Neural progenitor cell (in vitro differentiated cells): ENCODE results near the gene ASB9. TPM values are rescaled to one million over a fixed set of nuclear protein-coding genes. Genes with fewer than 3 reads are reported as not detected.

ENCODE experiments used
- DNase-seq: peaks from one replicate; pipeline ENCODE4 v3.0.0-alpha.2; 2016; ENCODE audit warnings: low spot score
- H2AFZ ChIP-seq: fragments of 200-600 bp; sonication (generic); replicated peaks from 2 replicates; pipeline ENCODE4 v1.6.1; 2016; ENCODE audit warnings: antibody characterized with exemption
- H3F3A ChIP-seq: fragments of 200-600 bp; sonication (generic); 2 replicates; pipeline ENCODE4 v1.6.1; 2016; ENCODE audit warnings: antibody characterized with exemption, low read depth
- H3K27ac ChIP-seq: fragments of 200-600 bp; sonication (generic); 2 replicates; pipeline ENCODE4 v1.5.1; 2016; ENCODE audit warnings: mild to moderate bottlenecking
- H3K27me3 ChIP-seq: fragments of 200-600 bp; sonication (generic); 2 replicates; pipeline ENCODE4 v1.6.1; 2016; ENCODE audit warnings: mild to moderate bottlenecking, moderate library complexity
- H3K36me3 ChIP-seq: fragments of 200-600 bp; sonication (generic); 2 replicates; pipeline ENCODE4 v1.5.1; 2016
- H3K4me1 ChIP-seq: fragments of 200-600 bp; sonication (generic); 2 replicates; pipeline ENCODE4 v1.6.1; 2016; ENCODE audit warnings: mixed run types
- H3K4me2 ChIP-seq: fragments of 200-600 bp; sonication (generic); 2 replicates; pipeline ENCODE4 v1.6.1; 2016
- H3K4me3 ChIP-seq: fragments of 200-600 bp; sonication (generic); 2 replicates; pipeline ENCODE4 v1.5.1; 2016
- H3K79me2 ChIP-seq: fragments of 200-600 bp; sonication (generic); 2 replicates; pipeline ENCODE4 v1.6.1; 2016; ENCODE audit warnings: low read depth
- H3K9ac ChIP-seq: fragments of 200-600 bp; sonication (generic); 2 replicates; pipeline ENCODE4 v1.6.1; 2016
- H3K9me3 ChIP-seq: fragments of 200-600 bp; sonication (generic); 2 replicates; pipeline ENCODE4 v1.5.1; 2016; ENCODE audit warnings: low read depth
- H4K20me1 ChIP-seq: fragments of 200-600 bp; sonication (generic); 2 replicates; pipeline ENCODE4 v1.6.1; 2016; ENCODE audit warnings: low read depth
- H3K27ac Mint-ChIP-seq: 3 replicates; pipeline ENCODE4 v1.8.0; 2021; ENCODE audit warnings: mixed read lengths
- H3K27me3 Mint-ChIP-seq: 2 replicates; pipeline ENCODE4 v1.8.0; 2022; ENCODE audit warnings: low read depth, mild to moderate bottlenecking, inconsistent platforms, moderate library complexity, mixed read lengths; ENCODE audit not compliant: insufficient read depth
- H3K36me3 Mint-ChIP-seq: 3 replicates; pipeline ENCODE4 v1.8.0; 2021; ENCODE audit warnings: mixed read lengths
- H3K4me1 Mint-ChIP-seq: 3 replicates; pipeline ENCODE4 v1.8.0; 2021; ENCODE audit warnings: mixed read lengths
- H3K4me3 Mint-ChIP-seq: 3 replicates; pipeline ENCODE4 v1.8.0; 2021; ENCODE audit warnings: mild to moderate bottlenecking, moderate library complexity, mixed read lengths
- H3K9me3 Mint-ChIP-seq: 3 replicates; pipeline ENCODE4 v1.8.0; 2020; ENCODE audit warnings: mixed read lengths
- CTCF ChIP-seq: fragments of 200-600 bp; sonication (generic); IDR thresholded peaks from 2 replicates; pipeline ENCODE4 v1.5.1; 2017; ENCODE audit warnings: antibody characterized with exemption, mild to moderate bottlenecking
- EZH2 ChIP-seq: fragments of 200-600 bp; sonication (generic); IDR thresholded peaks from 2 replicates; pipeline ENCODE4 v1.6.1; 2017; ENCODE audit warnings: antibody characterized with exemption, mild to moderate bottlenecking, moderate library complexity
- EZH2phosphoT487 ChIP-seq: fragments of 200-600 bp; sonication (generic); IDR thresholded peaks from 2 replicates; pipeline ENCODE4 v1.6.1; 2017; ENCODE audit warnings: antibody characterized with exemption
- total RNA-seq: library from RNA; depleted of rRNA; stranded (reverse); fragments of >200 nt; gene quantifications from 2 replicates; pipeline ENCODE4 v1.2.3, GENCODE V29; 2015; ENCODE audit warnings: low replicate concordance

The ASB9 gene
- total RNA-seq, 1 donor from 2014 or later: 1.1 TPM

GRCh38 chrX:15254852-15255251 lies 15.0 kb downstream of the ASB9 start:
- no peaks in the 10 kb centered on the region for H3K27me3 ChIP-seq
- TF ChIP-seq CTCF (no peak), EZH2phosphoT487 (no peak), EZH2 (no peak)

GRCh38 chrX:15245896-15246295 lies 24.0 kb downstream of the ASB9 start:
- no peaks in the 10 kb centered on the region for H3K79me2 ChIP-seq
- H3K27ac ChIP-seq: no peak overlapping the region
- Mint-ChIP-seq H3K27ac (no peak overlapping the region), H3K9me3 (no peaks in the 10 kb centered on the region), H3K36me3 (no peaks in the 10 kb centered on the region), H3K4me3 (no peak overlapping the region), H3K27me3 (peaks cover 2% of the 10 kb centered on the region), H3K4me1 (no peaks in the 10 kb centered on the region)
- no peak overlapping the region for H3K4me2 ChIP-seq
- DNase-seq: no peak
- no peaks in the 10 kb centered on the region for H3K36me3 ChIP-seq
- no peak overlapping the region for H3K9ac ChIP-seq
- no peak overlapping the region for H2AFZ ChIP-seq
- TF ChIP-seq CTCF (no peak), EZH2phosphoT487 (no peak), EZH2 (no peak)
- H3K27me3 ChIP-seq: no peaks in the 10 kb centered on the region
- no peaks in the 10 kb centered on the region for H3K4me1 ChIP-seq
- no peak overlapping the region for H3K4me3 ChIP-seq
- H4K20me1 ChIP-seq: no peaks in the 10 kb centered on the region
- H3K9me3 ChIP-seq: no peaks in the 10 kb centered on the region
- no peaks in the 10 kb centered on the region for H3F3A ChIP-seq

More at GRCh38 chrX:15254852-15255251, 15.0 kb downstream of the ASB9 start:
- H3K27me3 Mint-ChIP-seq: no peaks in the 10 kb centered on the region
- no peak overlapping the region for H2AFZ ChIP-seq
- H3K4me3 ChIP-seq: no peak overlapping the region
- H3K9me3 Mint-ChIP-seq: no peaks in the 10 kb centered on the region
- H3K79me2 ChIP-seq: no peaks in the 10 kb centered on the region
- no peaks in the 10 kb centered on the region for H3K36me3 ChIP-seq
- no peaks in the 10 kb centered on the region for H3K4me1 ChIP-seq
- no peaks in the 10 kb centered on the region for H3K9me3 ChIP-seq
- H3K27ac ChIP-seq: no peak overlapping the region
- DNase-seq: no peak
- no peak overlapping the region for H3K4me3 Mint-ChIP-seq
- no peaks in the 10 kb centered on the region for H3K36me3 Mint-ChIP-seq
- H3K27ac Mint-ChIP-seq: no peak overlapping the region
- no peaks in the 10 kb centered on the region for H3K4me1 Mint-ChIP-seq
- H3K4me2 ChIP-seq: no peak overlapping the region
- no peaks in the 10 kb centered on the region for H3F3A ChIP-seq
- no peaks in the 10 kb centered on the region for H4K20me1 ChIP-seq
- H3K9ac ChIP-seq: no peak overlapping the region

GRCh38 chrX:15244421-15244820 lies 25.5 kb downstream of the ASB9 start:
- Histone ChIP-seq H4K20me1 (no peaks in the 10 kb centered on the region), H3K27me3 (no peaks in the 10 kb centered on the region), H3K9ac (no peak overlapping the region), H3K36me3 (no peaks in the 10 kb centered on the region), H3F3A (no peaks in the 10 kb centered on the region), H3K4me1 (no peaks in the 10 kb centered on the region), H3K27ac (no peak overlapping the region), H3K9me3 (no peaks in the 10 kb centered on the region), H3K79me2 (no peaks in the 10 kb centered on the region), H2AFZ (no peak overlapping the region), H3K4me2 (no peak overlapping the region), H3K4me3 (no peak overlapping the region)
- H3K4me3 Mint-ChIP-seq: no peak overlapping the region
- H3K27ac Mint-ChIP-seq: no peak overlapping the region
- H3K27me3 Mint-ChIP-seq: peaks cover 4% of the 10 kb centered on the region
- TF ChIP-seq EZH2phosphoT487 (no peak), EZH2 (no peak), CTCF (no peak)
- H3K9me3 Mint-ChIP-seq: no peaks in the 10 kb centered on the region
- H3K4me1 Mint-ChIP-seq: no peaks in the 10 kb centered on the region
- H3K36me3 Mint-ChIP-seq: no peaks in the 10 kb centered on the region
- no peak for DNase-seq
